Dedifferentiated amniotic fluid mesenchymal stem cell (primary cell): ENCODE results near the gene ETV6.

Experiments used
- DNase-seq: peaks from one replicate; pipeline ENCODE4 v3.0.0-alpha.2; 2016; ENCODE audit errors: extremely low spot score

The ETV6 gene

GRCh38 chr12:11718105-11718504 lies 68.6 kb downstream of the ETV6 start:
- no peak for DNase-seq

- DNase-seq = peak; percentile 43
Observed at GRCh38 chr12:11718768-11719253, 69.3 kb downstream of the ETV6 start.

- peak; percentile 77 for DNase-seq
Observed at GRCh38 chr12:11719678-11720099, 70.2 kb downstream of the ETV6 start.

GRCh38 chr12:11722071-11722470 lies 72.6 kb downstream of the ETV6 start:
- DNase-seq = no peak

- no peak for DNase-seq
Observed at GRCh38 chr12:11722578-11723138, 73.2 kb downstream of the ETV6 start.

- DNase-seq = no peak
Observed at GRCh38 chr12:11723993-11724392, 74.5 kb downstream of the ETV6 start.

- no peak for DNase-seq
Observed at GRCh38 chr12:11724888-11725311, 75.4 kb downstream of the ETV6 start.

- DNase-seq = no peak
Observed at GRCh38 chr12:11725686-11726085, 76.2 kb downstream of the ETV6 start.

- DNase-seq = no peak
Observed at GRCh38 chr12:11726659-11727058, 77.2 kb downstream of the ETV6 start.

GRCh38 chr12:11727133-11727664 lies 77.7 kb downstream of the ETV6 start:
- DNase-seq = no peak

GRCh38 chr12:11728154-11728755 lies 78.8 kb downstream of the ETV6 start:
- DNase-seq = no peak

GRCh38 chr12:11729008-11729407 lies 79.5 kb downstream of the ETV6 start:
- no peak for DNase-seq

- no peak for DNase-seq
Observed at GRCh38 chr12:11729439-11730150, 80.1 kb downstream of the ETV6 start.

GRCh38 chr12:11730299-11731041 lies 81.0 kb downstream of the ETV6 start:
- DNase-seq = no peak

GRCh38 chr12:11731042-11731357 lies 81.5 kb downstream of the ETV6 start:
- DNase-seq = no peak

GRCh38 chr12:11731455-11731854 lies 82.0 kb downstream of the ETV6 start:
- no peak for DNase-seq

GRCh38 chr12:11732023-11732422 lies 82.5 kb downstream of the ETV6 start:
- DNase-seq = no peak

- DNase-seq = no peak
Observed at GRCh38 chr12:11732715-11733114, 83.2 kb downstream of the ETV6 start.

- DNase-seq = no peak
Observed at GRCh38 chr12:11734580-11735180, 85.2 kb downstream of the ETV6 start.

- DNase-seq = no peak
Observed at GRCh38 chr12:11738450-11738849, 89.0 kb downstream of the ETV6 start.

- no peak for DNase-seq
Observed at GRCh38 chr12:11739980-11740577, 90.6 kb downstream of the ETV6 start.
